Panc1 (cell line): Measurements from ENCODE around the gene ABLIM2. TPM values are rescaled to one million over a fixed set of nuclear protein-coding genes. Genes with fewer than 3 reads are reported as not detected.

Experiments
- ATAC-seq: fragments of 200-7000 bp; cut with Tn5 transposase; 2 replicates; pipeline ENCODE4 v1.9.1; 2020; ENCODE audit warnings: mild to moderate bottlenecking, moderate library complexity
- BruUV-seq: library from RNA; stranded (reverse); fragments of 400-500 nt; replicated peaks from 2 replicates; lab custom pipeline; 2021; lab: Mats Ljungman, UMichigan
- CTCF ChIA-PET: fragments of 300-600 bp; sonication (Branson Sonifier 250); formaldehyde crosslinking; loops from one replicate; lab custom pipeline; 2022; ENCODE audit warnings: antibody characterized with exemption; lab: Charles Lee
- POLR2A ChIA-PET: fragments of 300-600 bp; sonication (Branson Sonifier 250); formaldehyde crosslinking; loops from one replicate; lab custom pipeline; 2022; ENCODE audit warnings: antibody characterized with exemption; lab: Charles Lee
- DNase-seq: peaks from one replicate; pipeline ENCODE4 v3.0.0-alpha.2; 2010; ENCODE audit warnings: low read depth, low spot score
- H3K27ac ChIP-seq: 2 replicates; pipeline ENCODE4 v1.5.1; 2011; ENCODE audit warnings: mild to moderate bottlenecking, low read length, inconsistent platforms
- H3K27me3 ChIP-seq: fragments of 200-500 bp; sonication (Bioruptor generic); 2 replicates; pipeline ENCODE4 v1.6.0; 2014; ENCODE audit warnings: low read length, inconsistent platforms; ENCODE audit not compliant: control insufficient read depth, insufficient read depth
- H3K36me3 ChIP-seq: fragments of 200-500 bp; sonication (Bioruptor generic); 2 replicates; pipeline ENCODE4 v1.5.1; 2014; ENCODE audit warnings: inconsistent platforms, mild to moderate bottlenecking, low read length, moderate library complexity; ENCODE audit not compliant: control insufficient read depth, insufficient read depth
- H3K4me1 ChIP-seq: 2 replicates; pipeline ENCODE4 v1.5.1; 2011; ENCODE audit warnings: inconsistent platforms, mild to moderate bottlenecking, low read length, moderate library complexity; ENCODE audit not compliant: control insufficient read depth, insufficient read depth
- H3K4me3 ChIP-seq, 2 experiments: 2 replicates each; pipeline ENCODE4 v1.5.1; 2011 to 2012; ENCODE audit warnings: low read depth in 2 of 2, low read length in 2 of 2, mild to moderate bottlenecking in 2 of 2, inconsistent platforms in 1 of 2, moderate library complexity in 1 of 2
- H3K9me3 ChIP-seq: fragments of 200-500 bp; sonication (Bioruptor generic); 2 replicates; pipeline ENCODE4 v1.5.1; 2014; ENCODE audit warnings: low read depth, mild to moderate bottlenecking, inconsistent platforms, low read length, moderate library complexity; ENCODE audit not compliant: control insufficient read depth, insufficient read depth
- POLR2AphosphoS5 ChIP-seq: IDR thresholded peaks from 2 replicates; pipeline ENCODE4 v1.6.1; 2012; ENCODE audit warnings: mild to moderate bottlenecking, low read depth, low read length, moderate library complexity
- SIN3A ChIP-seq: IDR thresholded peaks from 2 replicates; pipeline ENCODE4 v1.6.1; 2012; ENCODE audit warnings: low read depth, mild to moderate bottlenecking, low read length, moderate library complexity, borderline replicate concordance; ENCODE audit not compliant: insufficient read depth
- TCF7L2 ChIP-seq: IDR thresholded peaks from 2 replicates; pipeline ENCODE4 v1.6.1; 2011; ENCODE audit warnings: mild to moderate bottlenecking, low read depth, low read length, inconsistent platforms
- in situ Hi-C: cut with HindIII; loops from 2 replicates; pipeline ENCODE4 v1.10.0; 2016; ENCODE audit warnings: low sequenced_read_pairs, low pct_unique_long_range_greater_than_20kb
- intact Hi-C: fragments of 100-400 bp; cut with micrococcal nuclease; formaldehyde crosslinking; loops from one replicate; pipeline ENCODE4 v1.10.0; 2022; ENCODE audit not compliant: unreplicated experiment
- total RNA-seq: library from RNA; stranded (reverse); gene quantifications from one replicate; pipeline ENCODE4 v1.2.1, GENCODE V29; 2021; ENCODE audit not compliant: unreplicated experiment
- TF ChIP-seq, protein P1 (sequence below): fragments of 450-650 bp; IDR thresholded peaks from 2 replicates; pipeline ENCODE4 v1.5.1; 2017; ENCODE audit warnings: mild to moderate bottlenecking
- TF ChIP-seq, protein P2 (sequence below), 2 experiments: IDR thresholded peaks; 2 replicates each; pipeline ENCODE4 v1.6.1; 2011 to 2012; ENCODE audit warnings: low read depth in 2 of 2, control low read depth in 1 of 2, low read length in 1 of 2, mild to moderate bottlenecking in 1 of 2, moderate library complexity in 1 of 2; ENCODE audit not compliant: insufficient read depth in 1 of 2

Gene ABLIM2
- total RNA-seq, 1 experiment from 2014 or later = 0.64 TPM

DNA sequence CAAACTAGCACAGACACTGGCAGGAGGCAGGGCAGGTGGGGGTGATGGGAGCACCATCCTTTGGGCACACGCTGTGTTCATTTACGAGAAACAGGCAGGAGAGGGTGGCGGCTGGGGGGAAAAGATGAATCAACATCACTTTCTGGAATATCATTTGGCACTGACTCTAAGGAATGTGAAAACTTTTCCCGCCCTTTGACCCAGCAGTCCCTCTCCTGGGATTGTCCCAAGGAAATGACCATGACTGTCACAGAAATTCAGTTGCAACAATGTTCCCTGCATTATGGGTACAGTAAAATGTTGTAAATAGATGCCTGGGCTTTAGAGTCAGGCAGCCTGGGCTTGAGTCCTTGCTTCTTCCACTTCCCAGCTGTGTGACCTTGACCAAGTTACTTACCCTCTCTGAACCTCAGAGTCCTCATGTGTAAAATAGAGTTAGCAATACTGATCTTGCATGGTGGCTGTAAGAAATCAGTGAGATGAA is 58.6 kb downstream of the ABLIM2 start:
- no peak for ATAC-seq
- intact Hi-C loops = no loop called here

DNA sequence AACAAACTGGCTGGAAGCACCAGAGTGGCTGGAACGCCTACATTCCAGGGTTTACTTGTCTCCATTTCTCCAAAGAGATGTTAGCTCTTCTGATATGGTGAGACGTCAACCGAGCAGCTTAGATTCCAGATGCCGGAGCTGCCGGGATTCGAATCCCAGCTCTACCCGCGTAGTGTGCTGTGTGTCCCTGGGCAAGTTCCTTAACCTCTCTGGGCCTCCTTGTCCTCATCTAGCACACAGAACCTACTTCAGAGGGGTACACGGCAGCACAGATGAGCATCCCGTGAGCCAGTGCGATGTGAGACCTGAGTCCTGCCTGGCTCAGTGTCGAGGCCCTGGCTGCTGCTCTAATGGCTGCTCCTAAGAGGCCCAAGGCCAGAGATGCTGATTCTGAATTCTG is 60.1 kb downstream of the ABLIM2 start:
- no peaks in the 10 kb centered on the region for H3K4me1 ChIP-seq
- ATAC-seq (no peak), DNase-seq (no peak)
- no TSS peak for BruUV-seq
- in situ Hi-C loops (no loop called here), intact Hi-C loops (no loop called here)
- H3K36me3 ChIP-seq = no peaks in the 10 kb centered on the region
- no peak overlapping the region for H3K4me3 ChIP-seq
- H3K27ac ChIP-seq = no peak overlapping the region
- TF ChIP-seq TCF7L2 (no peak), POLR2AphosphoS5 (no peak), SIN3A (no peak)
- TF ChIP-seq, protein P1, sequence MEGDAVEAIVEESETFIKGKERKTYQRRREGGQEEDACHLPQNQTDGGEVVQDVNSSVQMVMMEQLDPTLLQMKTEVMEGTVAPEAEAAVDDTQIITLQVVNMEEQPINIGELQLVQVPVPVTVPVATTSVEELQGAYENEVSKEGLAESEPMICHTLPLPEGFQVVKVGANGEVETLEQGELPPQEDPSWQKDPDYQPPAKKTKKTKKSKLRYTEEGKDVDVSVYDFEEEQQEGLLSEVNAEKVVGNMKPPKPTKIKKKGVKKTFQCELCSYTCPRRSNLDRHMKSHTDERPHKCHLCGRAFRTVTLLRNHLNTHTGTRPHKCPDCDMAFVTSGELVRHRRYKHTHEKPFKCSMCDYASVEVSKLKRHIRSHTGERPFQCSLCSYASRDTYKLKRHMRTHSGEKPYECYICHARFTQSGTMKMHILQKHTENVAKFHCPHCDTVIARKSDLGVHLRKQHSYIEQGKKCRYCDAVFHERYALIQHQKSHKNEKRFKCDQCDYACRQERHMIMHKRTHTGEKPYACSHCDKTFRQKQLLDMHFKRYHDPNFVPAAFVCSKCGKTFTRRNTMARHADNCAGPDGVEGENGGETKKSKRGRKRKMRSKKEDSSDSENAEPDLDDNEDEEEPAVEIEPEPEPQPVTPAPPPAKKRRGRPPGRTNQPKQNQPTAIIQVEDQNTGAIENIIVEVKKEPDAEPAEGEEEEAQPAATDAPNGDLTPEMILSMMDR = no peak
- TF ChIP-seq, protein P2, sequence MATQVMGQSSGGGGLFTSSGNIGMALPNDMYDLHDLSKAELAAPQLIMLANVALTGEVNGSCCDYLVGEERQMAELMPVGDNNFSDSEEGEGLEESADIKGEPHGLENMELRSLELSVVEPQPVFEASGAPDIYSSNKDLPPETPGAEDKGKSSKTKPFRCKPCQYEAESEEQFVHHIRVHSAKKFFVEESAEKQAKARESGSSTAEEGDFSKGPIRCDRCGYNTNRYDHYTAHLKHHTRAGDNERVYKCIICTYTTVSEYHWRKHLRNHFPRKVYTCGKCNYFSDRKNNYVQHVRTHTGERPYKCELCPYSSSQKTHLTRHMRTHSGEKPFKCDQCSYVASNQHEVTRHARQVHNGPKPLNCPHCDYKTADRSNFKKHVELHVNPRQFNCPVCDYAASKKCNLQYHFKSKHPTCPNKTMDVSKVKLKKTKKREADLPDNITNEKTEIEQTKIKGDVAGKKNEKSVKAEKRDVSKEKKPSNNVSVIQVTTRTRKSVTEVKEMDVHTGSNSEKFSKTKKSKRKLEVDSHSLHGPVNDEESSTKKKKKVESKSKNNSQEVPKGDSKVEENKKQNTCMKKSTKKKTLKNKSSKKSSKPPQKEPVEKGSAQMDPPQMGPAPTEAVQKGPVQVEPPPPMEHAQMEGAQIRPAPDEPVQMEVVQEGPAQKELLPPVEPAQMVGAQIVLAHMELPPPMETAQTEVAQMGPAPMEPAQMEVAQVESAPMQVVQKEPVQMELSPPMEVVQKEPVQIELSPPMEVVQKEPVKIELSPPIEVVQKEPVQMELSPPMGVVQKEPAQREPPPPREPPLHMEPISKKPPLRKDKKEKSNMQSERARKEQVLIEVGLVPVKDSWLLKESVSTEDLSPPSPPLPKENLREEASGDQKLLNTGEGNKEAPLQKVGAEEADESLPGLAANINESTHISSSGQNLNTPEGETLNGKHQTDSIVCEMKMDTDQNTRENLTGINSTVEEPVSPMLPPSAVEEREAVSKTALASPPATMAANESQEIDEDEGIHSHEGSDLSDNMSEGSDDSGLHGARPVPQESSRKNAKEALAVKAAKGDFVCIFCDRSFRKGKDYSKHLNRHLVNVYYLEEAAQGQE (IDR thresholded peaks at IDR 0.05; ENCODE audit: insufficient read depth in 1 of 2, low read depth in 2 of 2, low read length in 1 of 2) = no peak
- peaks cover 4% of the 10 kb centered on the region; the same call in 1 of the 2 replicates for H3K9me3 ChIP-seq
- ChIA-PET CTCF (no interaction called here), POLR2A (no interaction called here)
- H3K27me3 ChIP-seq = no peaks in the 10 kb centered on the region

More for the DNA sequence above, 58.6 kb downstream of the ABLIM2 start:
- BruUV-seq = no TSS peak
- H3K9me3 ChIP-seq = no peaks in the 10 kb centered on the region
- no peaks in the 10 kb centered on the region for H3K4me1 ChIP-seq
- H3K36me3 ChIP-seq = no peaks in the 10 kb centered on the region
- H3K27me3 ChIP-seq = no peaks in the 10 kb centered on the region
- no peak for DNase-seq
- POLR2A ChIA-PET = no interaction called here
- no peak overlapping the region for H3K4me3 ChIP-seq
- TF ChIP-seq, protein P1 = no peak
- TF ChIP-seq, protein P2 (IDR thresholded peaks at IDR 0.05; ENCODE audit: insufficient read depth in 1 of 2, low read depth in 2 of 2, low read length in 1 of 2) = no peak
- TF ChIP-seq TCF7L2 (no peak), SIN3A (no peak), POLR2AphosphoS5 (no peak)
- CTCF ChIA-PET = no interaction called here
- no peak overlapping the region for H3K27ac ChIP-seq
- in situ Hi-C loops = no loop called here
